Kidney epithelial cell (primary cell): ENCODE data around the gene ABCG1. TPM values are rescaled to one million over a fixed set of nuclear protein-coding genes. Genes with fewer than 3 reads are reported as not detected.
"Not testable (repeated sequence)": the region's sequence is repeated elsewhere in the genome, so short reads cannot be mapped to it uniquely, and the experiment has no call there.

ENCODE experiments used
- DNase-seq: peaks from one replicate; pipeline ENCODE4 v3.0.0-alpha.2; 2010; ENCODE audit warnings: low read depth
- H3K27me3 ChIP-seq: 2 replicates; pipeline ENCODE4 v1.6.0; 2011; ENCODE audit warnings: low read length; ENCODE audit not compliant: control insufficient read depth, insufficient read depth
- H3K36me3 ChIP-seq: 2 replicates; pipeline ENCODE4 v1.5.1; 2011; ENCODE audit warnings: low read length; ENCODE audit not compliant: control insufficient read depth, insufficient read depth
- H3K4me3 ChIP-seq: 2 replicates; pipeline ENCODE4 v1.5.1; 2011; ENCODE audit warnings: low read depth, mild to moderate bottlenecking, control low read depth, low read length
- CTCF ChIP-seq: IDR thresholded peaks from 2 replicates; pipeline ENCODE4 v1.5.1; 2011; ENCODE audit warnings: mild to moderate bottlenecking, moderate library complexity, low read length, control low read depth, inconsistent platforms; ENCODE audit not compliant: insufficient read depth, poor library complexity, severe bottlenecking
- total RNA-seq: library from RNA; depleted of rRNA; stranded (reverse); fragments of >200 nt; gene quantifications from 2 replicates; pipeline ENCODE4 v1.2.3, GENCODE V29; 2015

ABCG1 gene
- total RNA-seq, 1 donor from 2014 or later = 3.6 TPM

- H3K36me3 ChIP-seq = no peaks in the 10 kb centered on the region
- no peak for TF ChIP-seq CTCF
These were observed 70.0 kb downstream of the ABCG1 start for GRCh38 chr21:42288962-42289361.

GRCh38 chr21:42289926-42290325 lies 71.0 kb downstream of the ABCG1 start:
- TF ChIP-seq CTCF = no peak
- Histone ChIP-seq H3K36me3 (no peaks in the 10 kb centered on the region), H3K27me3 (no peaks in the 10 kb centered on the region), H3K4me3 (no peak overlapping the region)
- no peak for DNase-seq

More at GRCh38 chr21:42288962-42289361, 70.0 kb downstream of the ABCG1 start:
- Histone ChIP-seq H3K4me3 (no peak overlapping the region), H3K27me3 (no peaks in the 10 kb centered on the region)
- no peak for DNase-seq

- no peaks in the 10 kb centered on the region for H3K36me3 ChIP-seq
- TF ChIP-seq CTCF = no peak
- H3K4me3 ChIP-seq = no peak overlapping the region
- DNase-seq = no peak
- no peaks in the 10 kb centered on the region for H3K27me3 ChIP-seq
These were observed 71.6 kb downstream of the ABCG1 start for GRCh38 chr21:42290505-42290904.

DNA sequence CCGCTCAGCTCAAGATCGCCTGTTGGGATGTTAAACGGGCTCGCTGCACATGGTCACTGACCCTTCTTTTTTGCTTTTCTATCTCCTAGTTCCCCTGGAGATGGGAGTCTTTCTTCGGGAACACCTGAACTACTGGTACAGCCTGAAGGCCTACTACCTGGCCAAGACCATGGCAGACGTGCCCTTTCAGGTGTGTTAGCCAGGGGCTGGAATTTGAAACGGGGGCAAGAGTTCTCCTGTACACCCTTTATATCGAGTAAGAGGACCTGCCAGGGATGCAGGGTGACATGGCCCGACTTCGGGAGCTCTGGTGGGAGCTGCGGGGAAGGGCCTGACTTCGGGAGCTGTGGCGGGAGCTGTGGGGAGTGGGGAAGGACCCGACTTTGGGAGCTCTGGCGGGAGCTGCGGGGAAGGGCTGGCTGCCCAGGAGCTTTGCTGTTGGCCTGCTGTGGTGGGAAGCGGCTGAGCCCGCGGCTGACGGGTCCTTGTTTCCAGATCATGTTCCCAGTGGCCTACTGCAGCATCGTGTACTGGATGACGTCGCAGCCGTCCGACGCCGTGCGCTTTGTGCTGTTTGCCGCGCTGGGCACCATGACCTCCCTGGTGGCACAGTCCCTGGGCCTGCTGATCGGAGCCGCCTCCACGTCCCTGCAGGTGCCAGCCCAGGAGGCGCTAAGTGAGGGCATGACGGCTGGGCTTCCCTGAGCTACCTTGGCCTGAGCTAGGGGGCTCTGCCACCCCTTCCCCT lies 72.2 kb downstream of the ABCG1 start:
- Histone ChIP-seq H3K27me3 (peaks cover 3% of the 10 kb centered on the region), H3K36me3 (no peaks in the 10 kb centered on the region), H3K4me3 (no peak overlapping the region)
- TF ChIP-seq CTCF = no peak
- DNase-seq = no peak

GRCh38 chr21:42291751-42292562 lies 73.0 kb downstream of the ABCG1 start:
- no peak for DNase-seq
- no peak for TF ChIP-seq CTCF
- H3K36me3 ChIP-seq = no peaks in the 10 kb centered on the region
- no peak overlapping the region for H3K4me3 ChIP-seq
- peaks cover 5% of the 10 kb centered on the region for H3K27me3 ChIP-seq

DNA sequence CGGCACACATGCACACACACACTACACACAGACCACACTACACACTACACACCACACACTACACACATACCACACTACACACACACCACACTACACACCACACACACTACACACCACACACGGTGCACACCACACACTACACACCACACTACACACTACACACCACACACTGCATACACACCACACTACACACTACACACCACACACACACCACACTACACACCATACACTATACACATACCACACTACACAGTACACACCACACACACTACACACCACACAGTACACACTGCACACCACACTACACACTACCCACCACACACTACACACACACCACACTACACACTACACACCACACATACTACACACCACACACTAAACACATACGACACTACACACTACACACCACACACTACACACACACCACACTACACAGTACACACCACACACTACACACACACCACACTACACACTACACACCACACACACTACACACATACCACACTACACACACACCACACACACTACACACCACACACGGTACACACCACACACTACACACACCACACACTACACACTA lies 73.7 kb downstream of the ABCG1 start:
- H3K36me3 ChIP-seq, H3K27me3 ChIP-seq, H3K4me3 ChIP-seq, DNase-seq: not testable (repeated sequence)
